SK-N-MC (cell line): ENCODE measurements around the gene EPB41L3.

ENCODE experiments used
- EZH2 ChIP-seq: fragments of 200-600 bp; sonication (generic); IDR thresholded peaks from one replicate; pipeline ENCODE4 v1.6.1; 2017; ENCODE audit warnings: antibody characterized with exemption
- FOXP2 ChIP-seq: optimal IDR thresholded peaks from 2 replicates; pipeline ENCODE3; 2011; ENCODE audit warnings: mild to moderate bottlenecking, moderate library complexity; ENCODE audit not compliant: insufficient read depth; ENCODE audit errors: extremely low read length, control extremely low read depth
- POLR2AphosphoS5 ChIP-seq: IDR thresholded peaks from 2 replicates; pipeline ENCODE4 v1.6.1; 2012; ENCODE audit warnings: mild to moderate bottlenecking, low read depth, low read length, borderline replicate concordance

- TF ChIP-seq POLR2AphosphoS5 (no peak), EZH2 (no peak), FOXP2 (no peak)
Measured at GRCh38 chr18:5542515-5543035, 1.2 kb downstream of the EPB41L3 start.
